HG03045 (cell line): Measurements from ENCODE around the gene NDUFS8.

ENCODE experiments used
- ATAC-seq: cut with Tn5 transposase; IDR thresholded peaks from one replicate; pipeline ENCODE4 v1.9.1; 2021; ENCODE audit warnings: mild to moderate bottlenecking, moderate library complexity; ENCODE audit not compliant: unreplicated experiment

Gene NDUFS8

GRCh38 chr11:68014947-68015447 is 15.5 kb upstream of the NDUFS8 start:
- no peak for ATAC-seq

GRCh38 chr11:68015467-68015866 is 15.0 kb upstream of the NDUFS8 start:
- no peak for ATAC-seq

GRCh38 chr11:68016161-68016903 is 14.1 kb upstream of the NDUFS8 start:
- no peak for ATAC-seq

GRCh38 chr11:68016904-68017817 is 13.3 kb upstream of the NDUFS8 start:
- no peak for ATAC-seq

- no peak for ATAC-seq
Observed at GRCh38 chr11:68017980-68018729, 12.3 kb upstream of the NDUFS8 start.

GRCh38 chr11:68018730-68019190 is 11.7 kb upstream of the NDUFS8 start:
- ATAC-seq: no peak

- ATAC-seq: no peak
Observed at GRCh38 chr11:68019486-68019885, 11.0 kb upstream of the NDUFS8 start.

GRCh38 chr11:68020575-68020974 is 9.9 kb upstream of the NDUFS8 start:
- ATAC-seq: no peak

- ATAC-seq: no peak
Observed at GRCh38 chr11:68021167-68021787, 9.2 kb upstream of the NDUFS8 start.

GRCh38 chr11:68022531-68022930 is 8.0 kb upstream of the NDUFS8 start:
- ATAC-seq: no peak

- ATAC-seq: no peak
Observed at GRCh38 chr11:68024508-68024907, 6.0 kb upstream of the NDUFS8 start.

- no peak for ATAC-seq
Observed at GRCh38 chr11:68025047-68025446, 5.4 kb upstream of the NDUFS8 start.

GRCh38 chr11:68026391-68027105 is 3.9 kb upstream of the NDUFS8 start:
- no peak for ATAC-seq

- no peak for ATAC-seq
Observed at GRCh38 chr11:68027667-68028066, 2.8 kb upstream of the NDUFS8 start.

GRCh38 chr11:68028802-68029545 is 1.5 kb upstream of the NDUFS8 start:
- ATAC-seq: no peak

- ATAC-seq: no peak
Observed at GRCh38 chr11:68031144-68031464, 623 bp downstream of the NDUFS8 start.

GRCh38 chr11:68032003-68032402 is 1.5 kb downstream of the NDUFS8 start:
- ATAC-seq: no peak

GRCh38 chr11:68032997-68033707 is 2.7 kb downstream of the NDUFS8 start:
- ATAC-seq: no peak

GRCh38 chr11:68033708-68034045 is 3.2 kb downstream of the NDUFS8 start:
- ATAC-seq: no peak
